Measurements from ENCODE around the gene NT5DC1. TPM values are rescaled to one million over a fixed set of nuclear protein-coding genes. Genes with fewer than 3 reads are reported as not detected.
"Not testable (repeated sequence)": the region's sequence is repeated elsewhere in the genome, so short reads cannot be mapped to it uniquely, and the experiment has no call there.

The NT5DC1 gene
- total RNA-seq, 1 donor from 2014 or later = 21.6 TPM

DNA sequence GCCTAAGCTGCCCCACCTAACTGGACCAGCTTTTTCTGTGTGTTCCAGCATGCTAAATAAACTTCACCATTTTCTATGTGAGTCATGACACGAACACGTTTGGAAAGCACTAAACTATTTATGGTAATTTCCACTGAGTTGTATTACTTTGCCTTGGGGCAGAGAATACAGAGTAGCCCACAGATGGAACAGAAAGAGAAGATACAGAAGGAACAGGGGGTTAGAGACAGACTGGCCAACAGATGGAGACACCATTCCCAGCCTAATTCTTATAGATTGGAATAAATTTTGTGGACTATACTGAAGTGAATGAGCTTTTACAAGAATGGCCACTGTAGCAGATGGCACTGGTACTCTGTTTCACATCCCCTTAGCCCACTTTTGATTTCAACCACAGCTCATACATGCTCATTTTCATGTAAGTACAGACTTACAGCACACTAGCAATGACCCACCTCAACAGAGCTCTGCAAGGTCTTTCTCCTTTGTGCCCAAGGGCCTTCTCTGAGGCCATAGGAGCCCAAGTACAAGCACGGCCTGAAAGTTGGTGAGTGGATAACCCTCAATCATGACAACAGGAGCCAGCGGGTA, 13.1 kb upstream of the NT5DC1 start:
- Mint-ChIP-seq H3K27ac (ENCODE audit: unreplicated experiment) (peak overlapping the region; percentile 63), H3K36me3 (ENCODE audit: unreplicated experiment) (peaks cover 12% of the 10 kb centered on the region), H3K4me1 (ENCODE audit: low read depth, unreplicated experiment) (peaks cover 6% of the 10 kb centered on the region), H3K27me3 (ENCODE audit: unreplicated experiment) (peaks cover 2% of the 10 kb centered on the region), H3K9me3 (ENCODE audit: unreplicated experiment) (peaks cover 3% of the 10 kb centered on the region), H3K4me3 (ENCODE audit: unreplicated experiment) (no peak overlapping the region)
- TF ChIP-seq CTCF (IDR thresholded peaks at IDR 0.05; ENCODE audit: partially characterized antibody, unreplicated experiment) = no peak
- DNase-seq = no peak

DNA sequence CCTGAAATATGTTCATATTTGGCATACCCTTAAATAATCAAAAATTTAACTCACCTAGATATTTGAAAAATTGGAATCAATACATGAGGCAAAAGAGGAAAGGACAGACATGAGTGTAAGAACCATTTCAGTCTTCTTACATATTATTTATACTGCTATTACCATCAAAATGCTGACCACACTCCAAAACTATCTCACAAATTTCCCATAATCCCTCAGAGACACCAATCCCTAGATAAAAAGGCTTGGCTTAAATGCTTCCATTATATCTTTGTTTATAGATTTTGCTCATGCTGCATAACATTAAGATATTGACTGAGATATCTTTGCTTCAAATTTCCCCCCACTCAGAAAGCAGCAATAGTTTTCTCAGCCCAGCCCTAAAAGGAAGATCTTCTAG, 11.7 kb upstream of the NT5DC1 start:
- Mint-ChIP-seq H3K27me3 (ENCODE audit: unreplicated experiment) (peaks cover 2% of the 10 kb centered on the region), H3K27ac (ENCODE audit: unreplicated experiment) (no peak overlapping the region), H3K9me3 (ENCODE audit: unreplicated experiment) (peaks cover 5% of the 10 kb centered on the region), H3K4me1 (ENCODE audit: low read depth, unreplicated experiment) (peaks cover 6% of the 10 kb centered on the region), H3K4me3 (ENCODE audit: unreplicated experiment) (no peak overlapping the region), H3K36me3 (ENCODE audit: unreplicated experiment) (peaks cover 13% of the 10 kb centered on the region)
- no peak for DNase-seq
- TF ChIP-seq CTCF (IDR thresholded peaks at IDR 0.05; ENCODE audit: partially characterized antibody, unreplicated experiment) = no peak

DNA sequence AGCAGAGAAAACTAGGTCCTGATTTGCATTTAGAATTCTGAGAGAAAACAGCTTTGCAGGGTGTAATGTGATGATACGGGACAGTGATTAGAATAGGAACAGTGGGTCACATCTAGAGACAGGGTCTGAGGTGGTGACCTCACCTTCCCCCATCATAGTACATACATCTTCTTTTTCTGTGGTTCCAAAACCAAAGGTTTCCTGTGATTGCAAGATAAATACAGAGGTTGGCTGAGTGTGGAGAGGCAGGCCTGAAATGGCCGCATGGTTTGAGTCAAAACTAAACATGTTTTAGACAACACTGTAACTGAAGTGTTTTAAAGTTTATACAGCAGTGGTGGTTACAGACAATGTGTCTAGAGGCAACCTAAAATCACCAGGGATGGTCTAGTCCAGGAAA, 10.4 kb upstream of the NT5DC1 start:
- no peak overlapping the region for H3K4me3 Mint-ChIP-seq (ENCODE audit: unreplicated experiment)
- H3K36me3 Mint-ChIP-seq (ENCODE audit: unreplicated experiment) = peaks cover 13% of the 10 kb centered on the region
- H3K9me3 Mint-ChIP-seq (ENCODE audit: unreplicated experiment) = peaks cover 5% of the 10 kb centered on the region
- no peak for TF ChIP-seq CTCF (IDR thresholded peaks at IDR 0.05; ENCODE audit: partially characterized antibody, unreplicated experiment)
- no peak overlapping the region for H3K27ac Mint-ChIP-seq (ENCODE audit: unreplicated experiment)
- peaks cover 6% of the 10 kb centered on the region for H3K4me1 Mint-ChIP-seq (ENCODE audit: low read depth, unreplicated experiment)
- DNase-seq = no peak
- peaks cover 2% of the 10 kb centered on the region for H3K27me3 Mint-ChIP-seq (ENCODE audit: unreplicated experiment)

DNA sequence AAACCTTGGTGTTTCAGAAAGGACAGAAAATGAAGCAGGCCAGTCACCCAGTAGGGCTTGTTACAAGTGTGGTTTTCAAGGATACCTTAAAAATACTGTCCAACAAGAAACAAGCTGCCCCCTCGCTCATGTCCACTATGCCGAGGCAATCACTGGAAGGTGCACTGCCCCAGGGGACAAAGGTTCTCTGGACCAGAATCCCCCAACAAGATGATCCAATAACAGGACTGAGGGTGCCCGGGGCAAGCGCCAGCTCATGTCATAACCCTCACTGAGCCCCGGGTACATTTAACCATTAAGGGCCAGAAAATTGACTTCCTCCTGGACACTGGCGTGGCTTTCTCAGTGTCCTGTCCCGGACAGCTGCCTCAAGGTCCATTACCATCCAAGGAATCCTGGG, 6.6 kb upstream of the NT5DC1 start:
- Mint-ChIP-seq H3K9me3 (ENCODE audit: unreplicated experiment) (peaks cover 9% of the 10 kb centered on the region), H3K27me3 (ENCODE audit: unreplicated experiment) (no peaks in the 10 kb centered on the region), H3K4me1 (ENCODE audit: low read depth, unreplicated experiment) (no peaks in the 10 kb centered on the region), H3K36me3 (ENCODE audit: unreplicated experiment) (peaks cover 13% of the 10 kb centered on the region), H3K27ac (ENCODE audit: unreplicated experiment) (no peak overlapping the region), H3K4me3 (ENCODE audit: unreplicated experiment) (no peak overlapping the region)
- no peak for DNase-seq
- no peak for TF ChIP-seq CTCF (IDR thresholded peaks at IDR 0.05; ENCODE audit: partially characterized antibody, unreplicated experiment)

- not testable (repeated sequence) for H3K36me3 Mint-ChIP-seq (ENCODE audit: unreplicated experiment); H3K4me1 Mint-ChIP-seq (ENCODE audit: low read depth, unreplicated experiment); H3K4me3 Mint-ChIP-seq (ENCODE audit: unreplicated experiment); H3K27me3 Mint-ChIP-seq (ENCODE audit: unreplicated experiment); DNase-seq; H3K9me3 Mint-ChIP-seq (ENCODE audit: unreplicated experiment); H3K27ac Mint-ChIP-seq (ENCODE audit: unreplicated experiment)
Measured at GRCh38 chr6:116096048-116096759, 4.4 kb upstream of the NT5DC1 start.

Data from glutamatergic neuron (in vitro differentiated cells).